DND-41 (cell line): Measurements from ENCODE around the gene TMEM151B.

Experiments
- ATAC-seq: fragments of 200-7000 bp; cut with Tn5 transposase; 3 replicates; pipeline ENCODE4 v1.9.1; 2021; ENCODE audit warnings: low read depth; ENCODE audit not compliant: insufficient read depth
- DNase-seq: peaks from one replicate; pipeline ENCODE4 v3.0.0-alpha.2; 2020
- H2AFZ ChIP-seq: 2 replicates; pipeline ENCODE4 v1.6.0; 2012; ENCODE audit warnings: low read depth, low read length
- H3K27ac ChIP-seq: 2 replicates; pipeline ENCODE4 v1.5.1; 2012; ENCODE audit warnings: low read length, inconsistent platforms
- H3K27me3 ChIP-seq: fragments of 200-600 bp; sonication (generic); 2 replicates; pipeline ENCODE4 v1.6.0; 2012; ENCODE audit warnings: low read length, mild to moderate bottlenecking, inconsistent platforms; ENCODE audit not compliant: insufficient read depth, poor library complexity
- H3K36me3 ChIP-seq: 2 replicates; pipeline ENCODE4 v1.5.1; 2012; ENCODE audit warnings: low read length, inconsistent platforms; ENCODE audit not compliant: insufficient read depth
- H3K4me1 ChIP-seq: 2 replicates; pipeline ENCODE4 v1.5.1; 2012; ENCODE audit warnings: mild to moderate bottlenecking, low read length; ENCODE audit not compliant: insufficient read depth
- H3K4me2 ChIP-seq: 2 replicates; pipeline ENCODE4 v1.6.0; 2012; ENCODE audit warnings: mild to moderate bottlenecking, moderate library complexity, low read length, inconsistent platforms; ENCODE audit not compliant: insufficient read depth
- H3K4me3 ChIP-seq, 2 experiments: fragments of 200-600 bp in 1 of 2; shearing (Covaris generic) in 1 of 2; 2 replicates each; pipeline ENCODE4 v1.5.1; 2012 to 2016; ENCODE audit warnings: inconsistent platforms in 2 of 2, low read length in 2 of 2, mild to moderate bottlenecking in 2 of 2, low read depth in 1 of 2, moderate library complexity in 1 of 2
- H3K79me2 ChIP-seq: 2 replicates; pipeline ENCODE4 v1.6.0; 2012; ENCODE audit warnings: low read length, inconsistent platforms; ENCODE audit not compliant: insufficient read depth
- H3K9ac ChIP-seq: 2 replicates; pipeline ENCODE4 v1.6.0; 2012; ENCODE audit warnings: low read depth, mild to moderate bottlenecking, inconsistent platforms, low read length, moderate library complexity
- H3K9me3 ChIP-seq: 2 replicates; pipeline ENCODE4 v1.5.1; 2012; ENCODE audit warnings: low read length, moderate library complexity, mild to moderate bottlenecking, inconsistent platforms; ENCODE audit not compliant: insufficient read depth, severe bottlenecking
- H4K20me1 ChIP-seq: 2 replicates; pipeline ENCODE4 v1.6.0; 2012; ENCODE audit warnings: low read length; ENCODE audit not compliant: insufficient read depth
- CTCF ChIP-seq: IDR thresholded peaks from 2 replicates; pipeline ENCODE4 v1.5.1; 2012; ENCODE audit warnings: borderline replicate concordance, low read length, moderate library complexity, mild to moderate bottlenecking; ENCODE audit not compliant: poor library complexity, severe bottlenecking; ENCODE audit errors: extremely low read depth
- EZH2 ChIP-seq: IDR thresholded peaks from 3 replicates; pipeline ENCODE4 v1.6.1; 2012; ENCODE audit warnings: borderline replicate concordance, low read depth, mild to moderate bottlenecking, moderate library complexity, low read length, inconsistent platforms; ENCODE audit not compliant: severe bottlenecking

The TMEM151B gene

GRCh38 chr6:44234101-44235025 is 35.9 kb upstream of the TMEM151B start:
- H3K9ac ChIP-seq = no peak overlapping the region
- H3K27me3 ChIP-seq = no peaks in the 10 kb centered on the region
- no peaks in the 10 kb centered on the region; the same call in 1 of the 2 replicates for H4K20me1 ChIP-seq
- no peak overlapping the region for H2AFZ ChIP-seq
- no peak overlapping the region for H3K4me3 ChIP-seq
- TF ChIP-seq CTCF (peak; percentile 69), EZH2 (no peak)
- H3K4me2 ChIP-seq = no peak overlapping the region
- no peak overlapping the region for H3K27ac ChIP-seq
- ATAC-seq (no peak), DNase-seq (no peak)
- H3K4me1 ChIP-seq = peaks cover 16% of the 10 kb centered on the region
- no peaks in the 10 kb centered on the region for H3K9me3 ChIP-seq
- peaks cover 50% of the 10 kb centered on the region for H3K36me3 ChIP-seq
- H3K79me2 ChIP-seq = no peaks in the 10 kb centered on the region

- no peak for TF ChIP-seq CTCF
- no peak for TF ChIP-seq EZH2
- Histone ChIP-seq H3K27me3 (no peaks in the 10 kb centered on the region), H3K4me2 (no peak overlapping the region), H3K27ac (no peak overlapping the region), H3K36me3 (peaks cover 40% of the 10 kb centered on the region), H4K20me1 (no peaks in the 10 kb centered on the region; the same call in 1 of the 2 replicates), H3K4me1 (peaks cover 16% of the 10 kb centered on the region), H3K9me3 (no peaks in the 10 kb centered on the region), H3K4me3 (no peak overlapping the region), H3K9ac (no peak overlapping the region), H3K79me2 (no peaks in the 10 kb centered on the region), H2AFZ (no peak overlapping the region)
- no peak for ATAC-seq
- DNase-seq = no peak
Measured at GRCh38 chr6:44235269-44235668, 35.0 kb upstream of the TMEM151B start.

GRCh38 chr6:44235891-44236516 is 34.2 kb upstream of the TMEM151B start:
- no peaks in the 10 kb centered on the region for H3K9me3 ChIP-seq
- H3K79me2 ChIP-seq = no peaks in the 10 kb centered on the region
- TF ChIP-seq CTCF (no peak), EZH2 (no peak)
- no peak overlapping the region for H3K27ac ChIP-seq
- peaks cover 34% of the 10 kb centered on the region for H3K36me3 ChIP-seq
- ATAC-seq (no peak), DNase-seq (no peak)
- no peaks in the 10 kb centered on the region for H3K27me3 ChIP-seq
- no peak overlapping the region for H3K4me3 ChIP-seq
- H2AFZ ChIP-seq = no peak overlapping the region
- no peak overlapping the region for H3K9ac ChIP-seq
- H3K4me2 ChIP-seq = no peak overlapping the region
- H4K20me1 ChIP-seq = no peaks in the 10 kb centered on the region; the same call in 1 of the 2 replicates
- peaks cover 16% of the 10 kb centered on the region for H3K4me1 ChIP-seq
